Loucy (cell line): ENCODE measurements around the gene MIPEP.

Experiments used
- H2AFZ ChIP-seq: fragments of 200-600 bp; sonication (generic); 2 replicates; pipeline ENCODE4 v1.6.0; 2016; ENCODE audit warnings: antibody characterized with exemption, mild to moderate bottlenecking, low read length, moderate library complexity
- H3F3A ChIP-seq: fragments of 200-600 bp; 2 replicates; pipeline ENCODE4 v1.6.0; 2016; ENCODE audit warnings: antibody characterized with exemption, low read depth, mild to moderate bottlenecking
- H3K27me3 ChIP-seq: fragments of 200-600 bp; sonication (generic); 2 replicates; pipeline ENCODE4 v1.6.1; 2014; ENCODE audit warnings: low read length, mild to moderate bottlenecking; ENCODE audit not compliant: insufficient read depth, poor library complexity, severe bottlenecking
- H3K36me3 ChIP-seq: fragments of 200-600 bp; sonication (generic); 2 replicates; pipeline ENCODE4 v1.6.1; 2016; ENCODE audit warnings: low read length; ENCODE audit not compliant: insufficient read depth
- H3K4me1 ChIP-seq: fragments of 200-600 bp; sonication (generic); 2 replicates; pipeline ENCODE4 v1.5.1; 2014; ENCODE audit warnings: low read length, mild to moderate bottlenecking; ENCODE audit not compliant: insufficient read depth, poor library complexity, severe bottlenecking
- H3K4me2 ChIP-seq: fragments of 200-600 bp; sonication (generic); 2 replicates; pipeline ENCODE4 v1.6.0; 2014; ENCODE audit warnings: antibody characterized with exemption, low read length, low read depth, mild to moderate bottlenecking; ENCODE audit not compliant: poor library complexity, severe bottlenecking
- H3K4me3 ChIP-seq: fragments of 200-600 bp; sonication (generic); 2 replicates; pipeline ENCODE4 v1.5.1; 2014; ENCODE audit warnings: low read length, mild to moderate bottlenecking, mixed read lengths; ENCODE audit not compliant: poor library complexity, severe bottlenecking
- H3K79me2 ChIP-seq: fragments of 200-600 bp; sonication (generic); 2 replicates; pipeline ENCODE4 v1.6.1; 2014; ENCODE audit warnings: low read length; ENCODE audit not compliant: insufficient read depth
- H3K9ac ChIP-seq: fragments of 200-600 bp; sonication (generic); 2 replicates; pipeline ENCODE4 v1.6.0; 2014; ENCODE audit warnings: mild to moderate bottlenecking, low read depth, low read length, moderate library complexity; ENCODE audit not compliant: poor library complexity, severe bottlenecking
- H3K9me2 ChIP-seq: fragments of 200-600 bp; sonication (generic); replicated peaks from 2 replicates; pipeline ENCODE4 v1.6.1; 2016; ENCODE audit warnings: low read depth, low read length, mixed read lengths
- H3K9me3 ChIP-seq: fragments of 200-600 bp; sonication (generic); 2 replicates; pipeline ENCODE4 v1.6.1; 2014; ENCODE audit warnings: mild to moderate bottlenecking, antibody characterized with exemption, low read length, low read depth; ENCODE audit not compliant: insufficient read depth
- H4K20me1 ChIP-seq: fragments of 200-600 bp; sonication (generic); 2 replicates; pipeline ENCODE4 v1.6.0; 2014; ENCODE audit warnings: antibody characterized with exemption, low read length, mild to moderate bottlenecking; ENCODE audit not compliant: insufficient read depth, poor library complexity, severe bottlenecking
- CTCF ChIP-seq: fragments of 200-600 bp; sonication (generic); conservative IDR thresholded peaks from 2 replicates; pipeline ENCODE4 v1.5.1; 2014; ENCODE audit warnings: mild to moderate bottlenecking, antibody characterized with exemption, low read length
- EZH2phosphoT487 ChIP-seq: fragments of 200-600 bp; IDR thresholded peaks from 2 replicates; pipeline ENCODE4 v1.6.1; 2018; ENCODE audit warnings: antibody characterized with exemption, mild to moderate bottlenecking, moderate library complexity, borderline replicate concordance

The MIPEP gene

GRCh38 chr13:23842406-23842805, 46.8 kb downstream of the MIPEP start:
- TF ChIP-seq EZH2phosphoT487 (no peak), CTCF (no peak)
- H4K20me1 ChIP-seq: no peaks in the 10 kb centered on the region
- H3K4me1 ChIP-seq: peaks cover 38% of the 10 kb centered on the region
- no peaks in the 10 kb centered on the region for H3K27me3 ChIP-seq
- no peaks in the 10 kb centered on the region for H3K9me2 ChIP-seq
- H3K9ac ChIP-seq: no peak overlapping the region
- H3K36me3 ChIP-seq: no peaks in the 10 kb centered on the region
- H3F3A ChIP-seq: no peaks in the 10 kb centered on the region; the same call in 1 of the 2 replicates
- H3K4me3 ChIP-seq: no peak overlapping the region
- no peaks in the 10 kb centered on the region for H3K79me2 ChIP-seq
- no peak overlapping the region for H2AFZ ChIP-seq
- H3K9me3 ChIP-seq: no peaks in the 10 kb centered on the region
- H3K4me2 ChIP-seq: no peak overlapping the region

- TF ChIP-seq EZH2phosphoT487 (no peak), CTCF (no peak)
- Histone ChIP-seq H3K27me3 (no peaks in the 10 kb centered on the region), H3K9me2 (no peaks in the 10 kb centered on the region), H3K4me2 (no peak overlapping the region), H3F3A (no peaks in the 10 kb centered on the region), H2AFZ (no peak overlapping the region), H3K4me1 (no peaks in the 10 kb centered on the region), H3K9ac (no peak overlapping the region), H3K4me3 (no peak overlapping the region), H4K20me1 (no peaks in the 10 kb centered on the region), H3K79me2 (no peaks in the 10 kb centered on the region), H3K36me3 (no peaks in the 10 kb centered on the region), H3K9me3 (no peaks in the 10 kb centered on the region)
Observed at GRCh38 chr13:23833733-23834611, 55.2 kb downstream of the MIPEP start.

GRCh38 chr13:23828866-23829265, 60.3 kb downstream of the MIPEP start:
- Histone ChIP-seq H3K4me2 (no peak overlapping the region), H2AFZ (no peak overlapping the region), H3F3A (no peaks in the 10 kb centered on the region), H3K4me1 (no peaks in the 10 kb centered on the region), H3K9me2 (no peaks in the 10 kb centered on the region), H3K79me2 (no peaks in the 10 kb centered on the region), H3K36me3 (no peaks in the 10 kb centered on the region), H3K9me3 (no peaks in the 10 kb centered on the region), H3K9ac (no peak overlapping the region), H3K4me3 (no peak overlapping the region), H4K20me1 (no peaks in the 10 kb centered on the region), H3K27me3 (no peaks in the 10 kb centered on the region)
- TF ChIP-seq EZH2phosphoT487: no peak
- TF ChIP-seq CTCF: no peak
